Cardiac fibroblast (primary cell): Measurements from ENCODE around the gene ARHGAP20.
A peak's percentile ranks its signal among the peaks of the same experiment; 100 is the strongest.

Experiments
- DNase-seq, 2 donors: peaks; one replicate each; pipeline versions ENCODE4 v3.0.0 to v3.0.0-alpha.2; 2010; ENCODE audit warnings: low read depth in 2 of 2
- H3K4me3 ChIP-seq, 2 donors: replicated peaks in 1 of 2; 1 replicate in 1 of 2; 2 replicates in 1 of 2; pipeline ENCODE4 v1.5.1; 2011; ENCODE audit warnings: low read depth in 2 of 2, low read length in 2 of 2, mild to moderate bottlenecking in 2 of 2, moderate library complexity in 1 of 2
- TF ChIP-seq, protein P1 (sequence below): IDR thresholded peaks from one replicate; pipeline ENCODE4 v1.5.1; 2011; ENCODE audit warnings: low read depth, mild to moderate bottlenecking, low read length, inconsistent platforms

ARHGAP20 gene

DNA sequence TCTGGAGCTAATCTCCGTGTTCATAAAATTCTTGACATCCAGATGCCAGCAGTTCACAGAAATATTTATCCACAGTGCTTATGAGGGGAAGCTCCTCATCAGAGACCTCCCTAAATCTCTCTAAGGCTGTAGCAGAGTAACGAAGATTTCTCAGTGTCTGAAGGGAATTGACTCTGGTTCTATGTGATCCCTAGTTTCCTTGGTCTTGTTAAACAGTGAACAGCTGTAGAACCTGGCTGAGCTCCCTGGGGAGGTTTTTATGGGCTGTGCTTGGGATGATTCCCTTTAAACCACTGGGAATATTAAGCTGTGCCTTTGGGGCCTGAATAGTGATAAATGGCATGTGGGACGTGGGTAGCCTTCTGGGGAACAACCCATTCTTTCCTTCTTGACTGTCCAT lies 43.7 kb upstream of the ARHGAP20 start:
- no peak overlapping the region for H3K4me3 ChIP-seq
- TF ChIP-seq, protein P1, sequence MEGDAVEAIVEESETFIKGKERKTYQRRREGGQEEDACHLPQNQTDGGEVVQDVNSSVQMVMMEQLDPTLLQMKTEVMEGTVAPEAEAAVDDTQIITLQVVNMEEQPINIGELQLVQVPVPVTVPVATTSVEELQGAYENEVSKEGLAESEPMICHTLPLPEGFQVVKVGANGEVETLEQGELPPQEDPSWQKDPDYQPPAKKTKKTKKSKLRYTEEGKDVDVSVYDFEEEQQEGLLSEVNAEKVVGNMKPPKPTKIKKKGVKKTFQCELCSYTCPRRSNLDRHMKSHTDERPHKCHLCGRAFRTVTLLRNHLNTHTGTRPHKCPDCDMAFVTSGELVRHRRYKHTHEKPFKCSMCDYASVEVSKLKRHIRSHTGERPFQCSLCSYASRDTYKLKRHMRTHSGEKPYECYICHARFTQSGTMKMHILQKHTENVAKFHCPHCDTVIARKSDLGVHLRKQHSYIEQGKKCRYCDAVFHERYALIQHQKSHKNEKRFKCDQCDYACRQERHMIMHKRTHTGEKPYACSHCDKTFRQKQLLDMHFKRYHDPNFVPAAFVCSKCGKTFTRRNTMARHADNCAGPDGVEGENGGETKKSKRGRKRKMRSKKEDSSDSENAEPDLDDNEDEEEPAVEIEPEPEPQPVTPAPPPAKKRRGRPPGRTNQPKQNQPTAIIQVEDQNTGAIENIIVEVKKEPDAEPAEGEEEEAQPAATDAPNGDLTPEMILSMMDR = no peak
- no peak for DNase-seq

GRCh38 chr11:110752890-110753289 lies 40.7 kb upstream of the ARHGAP20 start:
- no peak for DNase-seq
- H3K4me3 ChIP-seq = no peak overlapping the region
- TF ChIP-seq, protein P1 = no peak

GRCh38 chr11:110750100-110750499 lies 37.9 kb upstream of the ARHGAP20 start:
- no peak overlapping the region for H3K4me3 ChIP-seq
- TF ChIP-seq, protein P1 = no peak
- no peak for DNase-seq

GRCh38 chr11:110747531-110747930 lies 35.3 kb upstream of the ARHGAP20 start:
- H3K4me3 ChIP-seq = no peak overlapping the region
- TF ChIP-seq, protein P1 = no peak
- no peak for DNase-seq

- no peak overlapping the region for H3K4me3 ChIP-seq
- peak in 1 of 2 donors; percentile 16 for DNase-seq
- TF ChIP-seq, protein P1 = no peak
Measured at GRCh38 chr11:110738641-110739040, 26.4 kb upstream of the ARHGAP20 start.

DNA sequence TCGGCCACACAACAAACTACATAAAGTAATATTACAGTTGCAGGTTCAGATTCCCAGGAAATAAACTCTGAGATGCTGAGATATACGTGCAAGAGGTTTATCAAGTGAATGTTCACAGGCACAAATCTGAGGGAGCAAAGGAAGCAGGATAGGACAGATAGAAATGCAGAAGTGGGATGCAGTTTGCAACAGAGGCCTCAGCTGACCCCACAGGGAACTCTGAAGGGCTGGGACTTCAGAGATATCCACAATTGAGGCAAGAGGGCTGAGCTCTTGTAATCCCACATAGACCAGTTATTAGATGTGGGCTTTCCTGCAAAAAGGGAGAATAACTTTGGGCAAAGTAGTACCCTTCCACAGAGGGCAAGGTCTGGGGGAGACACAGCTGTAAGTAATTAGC lies 25.4 kb upstream of the ARHGAP20 start:
- H3K4me3 ChIP-seq = no peak overlapping the region
- TF ChIP-seq, protein P1 = no peak
- DNase-seq = no peak

DNA sequence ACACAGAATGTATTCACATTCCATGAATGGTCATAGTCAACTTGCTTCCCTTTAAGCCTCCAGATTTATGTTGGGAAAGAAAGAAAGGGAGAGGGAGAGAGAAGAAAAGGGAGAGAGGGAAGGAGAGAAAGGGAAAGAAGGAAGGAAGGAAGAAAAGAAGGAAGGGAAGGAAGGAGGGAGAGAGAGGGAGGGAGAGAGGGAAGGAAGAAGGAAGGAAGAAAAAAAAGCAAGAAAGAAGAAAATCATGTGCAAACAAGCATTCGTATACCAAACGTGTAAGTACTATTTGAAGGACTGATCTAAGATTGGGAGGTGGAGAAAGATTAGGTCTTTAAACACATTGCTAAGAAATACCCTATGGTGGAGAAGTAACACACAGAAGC lies 23.9 kb upstream of the ARHGAP20 start:
- no peak overlapping the region for H3K4me3 ChIP-seq
- TF ChIP-seq, protein P1 = no peak
- no peak for DNase-seq
